HK-2 (cell line): ENCODE measurements around the gene PANX3.
A peak's percentile ranks its signal among the peaks of the same experiment; 100 is the strongest.

ENCODE experiments used
- DNase-seq: peaks from one replicate; pipeline ENCODE4 v3.0.0-alpha.2; 2018; ENCODE audit not compliant: unreplicated experiment

Gene PANX3

GRCh38 chr11:124612567-124613246 lies 1.5 kb downstream of the PANX3 start:
- DNase-seq, result no peak

DNA sequence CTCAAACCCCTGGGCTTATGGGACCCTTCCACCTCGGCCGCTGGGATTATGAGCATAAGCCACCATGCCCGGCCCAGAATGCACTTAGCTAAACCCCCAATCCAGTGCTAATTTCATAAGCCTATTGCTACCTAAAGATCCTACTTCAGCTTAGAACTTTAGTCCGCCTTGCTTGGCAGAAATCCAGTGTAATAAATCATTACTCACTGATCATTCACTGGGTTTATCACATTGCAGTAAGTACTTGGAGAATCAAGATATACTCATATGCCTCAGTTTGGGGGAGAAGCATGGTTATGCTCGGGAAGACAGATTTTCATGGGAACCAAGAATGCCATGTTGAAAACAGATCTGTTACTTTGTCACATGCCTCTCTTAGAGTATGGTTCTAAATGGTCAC lies 7.6 kb downstream of the PANX3 start:
- DNase-seq, result no peak

- peak; percentile 71 for DNase-seq
These were observed 11.6 kb downstream of the PANX3 start, which contains the start of gene TBRG1 for GRCh38 chr11:124622531-124623451. TSS of gene TBRG1 (plus strand) at chr11:124622864. CDS start at chr11:124623084, 220 bp downstream.

GRCh38 chr11:124623861-124624525 lies 12.8 kb downstream of the PANX3 start:
- DNase-seq, result no peak

- no peak for DNase-seq
These were observed 14.4 kb downstream of the PANX3 start for GRCh38 chr11:124625504-124626168.

- DNase-seq, result no peak
These were observed 16.3 kb downstream of the PANX3 start for GRCh38 chr11:124627546-124627945.

DNA sequence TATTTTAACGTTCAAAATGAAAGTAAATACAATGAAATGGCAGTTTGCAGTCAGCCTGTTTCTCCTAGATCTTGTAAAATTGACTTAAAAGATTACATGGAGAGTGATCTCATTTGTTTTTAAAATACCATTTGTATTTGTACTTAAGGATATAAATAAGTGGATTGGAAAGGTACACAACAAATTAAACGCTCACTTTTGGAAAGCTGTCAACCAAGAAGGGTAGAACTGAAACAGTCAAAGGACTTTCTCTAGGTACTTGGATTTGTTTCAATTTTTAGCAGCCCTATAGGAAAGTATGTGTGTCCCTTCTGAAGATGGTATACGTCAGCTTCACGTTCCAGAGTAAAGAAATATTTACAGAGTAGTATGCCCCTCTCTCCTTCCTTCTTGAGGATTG lies 18.7 kb downstream of the PANX3 start:
- no peak for DNase-seq

- DNase-seq, result no peak
These were observed 22.1 kb downstream of the PANX3 start for GRCh38 chr11:124633355-124633754.

DNA sequence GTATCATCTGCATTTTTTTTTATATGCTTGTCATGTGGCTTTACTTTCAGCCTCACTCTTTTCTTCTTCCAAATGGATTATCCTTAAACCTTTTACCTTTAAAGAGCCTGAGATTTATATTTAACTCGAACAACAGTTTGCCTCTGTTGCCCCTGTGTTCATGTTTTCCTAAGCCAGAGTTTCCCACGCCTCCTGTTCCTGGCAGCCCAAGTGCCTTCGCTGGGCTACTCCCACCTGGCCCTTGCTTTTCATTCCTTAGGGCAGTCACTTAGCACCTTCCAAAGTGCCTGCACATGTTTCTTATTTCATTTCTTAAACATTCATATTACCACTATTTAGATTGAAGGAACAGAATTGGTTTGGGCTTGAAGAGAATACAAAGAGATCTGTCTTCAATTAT lies 24.7 kb downstream of the PANX3 start:
- no peak for DNase-seq

DNA sequence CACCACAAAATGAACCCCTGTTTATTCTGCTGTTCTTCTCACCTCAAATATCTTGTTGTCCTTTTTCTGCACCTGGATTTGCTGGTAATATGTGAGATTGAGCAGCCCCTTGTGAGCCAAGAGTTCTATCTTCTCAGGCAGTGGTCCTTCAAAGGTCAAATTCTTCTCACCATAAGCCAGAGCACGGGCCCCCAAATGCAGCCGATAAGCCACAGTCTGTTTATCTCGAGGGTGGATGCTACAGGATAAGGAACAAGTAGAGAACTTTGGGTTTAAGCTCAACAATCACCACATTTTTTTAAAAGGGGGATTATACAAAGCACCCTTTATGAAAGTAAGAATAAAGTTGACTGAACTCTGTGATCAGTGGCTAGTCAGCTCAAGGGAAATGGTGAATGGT lies 27.3 kb downstream of the PANX3 start:
- no peak for DNase-seq

- DNase-seq, result no peak
These were observed 28.0 kb downstream of the PANX3 start for GRCh38 chr11:124639186-124639585.

- DNase-seq, result no peak
These were observed 29.4 kb downstream of the PANX3 start for GRCh38 chr11:124640666-124641065.

DNA sequence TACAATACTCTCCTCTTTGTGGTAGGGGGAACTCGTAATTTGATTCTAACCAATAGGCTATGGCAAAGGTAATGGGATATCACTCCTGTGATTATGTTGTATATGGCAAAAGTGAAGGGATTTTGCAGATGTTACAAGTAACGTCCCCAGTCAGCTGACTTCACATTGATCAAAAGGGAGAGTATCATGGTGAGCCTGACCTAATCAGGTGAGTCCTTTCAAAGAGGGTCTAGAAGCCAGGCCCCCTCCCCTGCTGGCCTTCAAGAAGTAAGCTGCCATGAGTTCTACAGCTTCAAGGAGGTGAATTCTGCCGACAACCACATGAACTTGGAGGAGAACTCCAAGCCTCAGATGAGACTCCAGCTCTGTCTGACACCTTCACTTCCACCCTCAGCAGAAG lies 31.4 kb downstream of the PANX3 start:
- no peak for DNase-seq

GRCh38 chr11:124643042-124643604 lies 31.9 kb downstream of the PANX3 start:
- DNase-seq, result no peak

DNA sequence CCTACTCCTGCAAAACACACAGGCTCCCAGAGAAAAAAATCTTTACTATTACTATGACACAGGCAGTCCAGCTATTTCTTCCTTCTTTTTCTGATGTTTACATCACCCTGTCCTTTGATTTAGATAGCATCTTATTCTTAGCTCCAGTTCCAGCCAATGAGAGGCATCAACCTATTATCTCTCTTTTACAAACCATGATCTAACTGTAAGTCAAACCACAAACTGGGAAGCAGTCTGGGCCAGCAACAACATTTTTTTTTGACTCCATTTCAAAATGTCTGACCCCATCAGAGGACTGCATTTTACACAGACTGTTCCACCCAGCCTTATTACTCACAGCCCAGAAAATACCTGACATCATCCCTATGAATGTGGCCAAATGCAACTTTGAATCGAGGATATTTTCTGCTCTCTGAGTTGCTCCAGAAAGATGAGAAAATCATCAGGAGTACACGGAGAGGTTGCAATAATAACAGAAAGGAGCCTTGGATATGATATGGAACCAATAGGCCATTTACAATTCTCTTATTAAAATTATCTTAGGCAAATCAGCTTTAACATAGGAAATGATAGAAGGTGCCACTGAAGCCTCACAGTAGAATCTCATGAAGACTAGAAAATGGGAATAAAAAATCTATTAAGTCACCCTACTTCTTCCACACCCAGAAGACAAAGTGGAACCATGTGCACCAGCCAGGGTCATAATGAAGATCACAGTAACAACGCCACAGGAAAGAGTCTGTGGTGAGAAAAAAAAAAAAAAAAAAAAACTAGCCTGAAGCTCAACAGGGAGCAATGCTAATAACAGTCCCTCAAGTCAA lies 32.6 kb downstream of the PANX3 start:
- DNase-seq, result no peak

GRCh38 chr11:124644426-124645280 lies 33.4 kb downstream of the PANX3 start:
- DNase-seq, result peak; percentile 43

DNA sequence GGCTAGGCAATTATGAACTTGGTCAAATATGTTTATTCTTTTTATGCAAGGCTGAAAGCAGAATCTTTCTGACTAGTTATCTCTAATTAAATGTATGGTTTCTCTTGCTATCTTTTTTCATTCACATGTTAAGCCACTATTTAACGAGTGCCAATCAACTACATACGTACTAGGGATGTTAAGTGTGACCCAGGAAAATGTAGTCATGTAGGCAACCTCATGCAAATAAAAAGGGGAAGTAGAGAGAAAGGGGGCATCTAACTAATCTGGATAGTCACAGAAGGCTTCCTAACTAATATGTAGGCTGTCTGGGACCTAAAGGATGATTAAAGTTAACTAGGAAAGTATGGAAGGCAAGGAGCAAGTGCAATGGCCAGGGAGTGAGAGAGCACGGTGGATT lies 34.9 kb downstream of the PANX3 start:
- no peak for DNase-seq

DNA sequence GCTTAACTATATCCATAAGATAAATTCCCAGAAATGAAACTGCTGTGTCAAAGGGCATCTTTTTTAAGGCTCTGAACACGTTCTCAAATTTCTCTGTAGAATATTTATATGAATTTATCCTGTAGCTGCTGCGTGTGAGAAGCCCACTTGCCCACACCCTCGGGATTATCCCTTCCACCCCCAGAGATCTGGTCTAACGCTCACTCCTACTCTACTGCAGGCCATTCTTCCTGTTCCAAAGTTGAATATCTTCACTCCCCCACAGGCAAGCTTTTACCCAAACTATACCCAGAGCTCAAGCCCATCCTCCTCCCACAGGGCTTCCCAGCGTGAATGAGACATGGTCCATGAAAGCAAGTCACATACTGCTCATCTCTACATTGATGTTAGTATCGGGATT lies 37.4 kb downstream of the PANX3 start:
- DNase-seq, result no peak

- no peak for DNase-seq
These were observed 45.8 kb downstream of the PANX3 start for GRCh38 chr11:124656774-124657630.
